Heart left ventricle (tissue), 13 donors: ENCODE measurements around the gene RACGAP1.

Experiments
- POLR2A ChIP-seq, 2 donors: fragments of 450-650 bp; IDR thresholded peaks; one replicate each; pipeline ENCODE4 v1.6.1; 2017; ENCODE audit warnings: antibody characterized with exemption in 2 of 2, mild to moderate bottlenecking in 2 of 2, moderate library complexity in 2 of 2
- TF ChIP-seq, protein P1 (sequence below), 12 donors: fragments of 200-600 bp; sonication (generic) in 4 of 12; IDR thresholded peaks; one replicate each; pipeline versions ENCODE4 v1.5.0 to v1.8.0; 2018 to 2022; ENCODE audit warnings: antibody characterized with exemption in 12 of 12, mild to moderate bottlenecking in 5 of 12
- donor health status: ischemic (EF 13 %, LVEDD 7.1; RV severe dilation, severe dysfunction).
- donor health status: DM: no; HTN: yes; CAD: no.
- donor health status: DM: no; HTN: no; CAD: no.
- donor health status: ischemic (EF 25% LVEDD 6.9; RV normal size, moderate dysfunction).
- donor health status: ischemic (EF 25% LVEDD 5.7; RV mildly dilated, moderate dysfunction).
- donor health status: ischemic (EF 35%, LVEDD 5.7; RV mildly dilated, moderate dysfunction).
- donor health status: nonischemic (EF 11% LVEDD 7.7; RV severe dilation, severe dysfunction).
- donor health status: DM: yes; HTN: yes; CAD: no.
- donor health status: PGD.
- donor health status: ischemic (EF 29% LVEDD 5.4; RV normal size, mild dysfunction).
- donor health status: nonischemic (EF 23%, LVEDD 6.1; RV moderate dilation, normal function).

DNA sequence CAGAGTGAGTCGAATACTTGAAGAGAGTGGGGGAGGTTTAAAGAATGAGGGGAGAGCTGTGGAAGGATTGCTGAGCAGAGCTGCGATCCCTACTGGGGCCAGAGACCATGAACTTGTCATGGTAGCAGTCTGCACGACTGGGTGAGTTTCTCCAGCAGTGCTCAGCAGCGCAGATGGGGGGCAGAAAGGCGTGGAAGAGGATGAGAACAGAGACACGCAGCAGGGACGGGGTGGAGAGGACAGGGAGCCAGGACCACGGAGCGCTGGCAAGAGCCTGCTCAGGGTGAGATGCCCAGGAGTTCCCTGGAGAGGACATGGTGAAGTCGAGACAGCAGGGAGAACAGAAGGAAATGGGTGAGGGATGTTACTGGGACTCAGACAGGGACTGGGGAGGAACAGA is 54.6 kb downstream of the RACGAP1 start:
- TF ChIP-seq, protein P1, sequence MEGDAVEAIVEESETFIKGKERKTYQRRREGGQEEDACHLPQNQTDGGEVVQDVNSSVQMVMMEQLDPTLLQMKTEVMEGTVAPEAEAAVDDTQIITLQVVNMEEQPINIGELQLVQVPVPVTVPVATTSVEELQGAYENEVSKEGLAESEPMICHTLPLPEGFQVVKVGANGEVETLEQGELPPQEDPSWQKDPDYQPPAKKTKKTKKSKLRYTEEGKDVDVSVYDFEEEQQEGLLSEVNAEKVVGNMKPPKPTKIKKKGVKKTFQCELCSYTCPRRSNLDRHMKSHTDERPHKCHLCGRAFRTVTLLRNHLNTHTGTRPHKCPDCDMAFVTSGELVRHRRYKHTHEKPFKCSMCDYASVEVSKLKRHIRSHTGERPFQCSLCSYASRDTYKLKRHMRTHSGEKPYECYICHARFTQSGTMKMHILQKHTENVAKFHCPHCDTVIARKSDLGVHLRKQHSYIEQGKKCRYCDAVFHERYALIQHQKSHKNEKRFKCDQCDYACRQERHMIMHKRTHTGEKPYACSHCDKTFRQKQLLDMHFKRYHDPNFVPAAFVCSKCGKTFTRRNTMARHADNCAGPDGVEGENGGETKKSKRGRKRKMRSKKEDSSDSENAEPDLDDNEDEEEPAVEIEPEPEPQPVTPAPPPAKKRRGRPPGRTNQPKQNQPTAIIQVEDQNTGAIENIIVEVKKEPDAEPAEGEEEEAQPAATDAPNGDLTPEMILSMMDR (IDR thresholded peaks at IDR 0.05) = no peak
- no peak for TF ChIP-seq POLR2A (IDR thresholded peaks at IDR 0.05)
